Glutamatergic neuron (in vitro differentiated cells): ENCODE measurements around the gene DPH5. TPM values are rescaled to one million over a fixed set of nuclear protein-coding genes. Genes with fewer than 3 reads are reported as not detected.
"Not testable (repeated sequence)": the region's sequence is repeated elsewhere in the genome, so short reads cannot be mapped to it uniquely, and the experiment has no call there.

Experiments used
- DNase-seq: peaks from one replicate; pipeline ENCODE4 v3.0.0; 2022
- H3K27ac Mint-ChIP-seq: one replicate; pipeline ENCODE4 v1.8.0; 2020; ENCODE audit warnings: mild to moderate bottlenecking, mixed read lengths, inconsistent platforms; ENCODE audit not compliant: unreplicated experiment
- H3K27me3 Mint-ChIP-seq: one replicate; pipeline ENCODE4 v1.8.0; 2020; ENCODE audit warnings: mild to moderate bottlenecking, moderate library complexity, mixed read lengths, inconsistent platforms; ENCODE audit not compliant: unreplicated experiment
- H3K36me3 Mint-ChIP-seq: one replicate; pipeline ENCODE4 v1.8.0; 2020; ENCODE audit warnings: mild to moderate bottlenecking, mixed read lengths, inconsistent platforms; ENCODE audit not compliant: unreplicated experiment
- H3K4me1 Mint-ChIP-seq: one replicate; pipeline ENCODE4 v1.8.0; 2020; ENCODE audit warnings: mild to moderate bottlenecking, low read depth, mixed read lengths, inconsistent platforms; ENCODE audit not compliant: unreplicated experiment
- H3K4me3 Mint-ChIP-seq: one replicate; pipeline ENCODE4 v1.8.0; 2020; ENCODE audit warnings: mild to moderate bottlenecking, mixed read lengths, inconsistent platforms; ENCODE audit not compliant: unreplicated experiment
- H3K9me3 Mint-ChIP-seq: one replicate; pipeline ENCODE4 v1.8.0; 2020; ENCODE audit warnings: mild to moderate bottlenecking, moderate library complexity, mixed read lengths, inconsistent platforms; ENCODE audit not compliant: unreplicated experiment
- total RNA-seq: library from RNA; stranded (reverse); fragmentation: NEBNext Ultra II Directional; extraction: Animal tissue kit (Norgen Biotek cat#: 25700); gene quantifications from one replicate; pipeline ENCODE4 v1.2.1, GENCODE V29; 2021; ENCODE audit not compliant: unreplicated experiment
- TF ChIP-seq, protein P1 (sequence below): fragments of 200-600 bp; sonication (generic); IDR thresholded peaks from one replicate; pipeline ENCODE4 v1.5.0; 2021; ENCODE audit not compliant: partially characterized antibody, unreplicated experiment

Gene DPH5
- total RNA-seq, 1 donor from 2014 or later: 40.5 TPM

DNA sequence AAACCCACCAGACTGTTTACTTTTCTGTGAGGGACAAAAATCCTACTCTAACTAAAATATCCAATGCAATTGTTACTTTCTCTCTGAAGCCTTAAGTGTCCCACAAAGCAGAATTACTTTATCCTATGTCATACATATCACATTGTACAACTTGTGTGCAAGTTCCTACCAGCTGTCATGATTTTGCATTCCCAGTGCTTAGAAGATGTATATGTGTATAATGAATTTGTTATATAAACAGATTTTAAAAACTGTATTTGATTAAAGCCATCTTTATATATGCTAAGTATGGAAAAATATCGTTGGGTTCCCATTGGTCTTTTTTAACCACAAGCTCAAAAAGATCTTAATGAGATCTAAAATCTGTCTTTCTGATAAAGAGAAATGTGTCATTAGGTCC, 57.0 kb downstream of the DPH5 start:
- no peaks in the 10 kb centered on the region for H3K36me3 Mint-ChIP-seq
- peaks cover 2% of the 10 kb centered on the region for H3K9me3 Mint-ChIP-seq
- peaks cover 2% of the 10 kb centered on the region for H3K27me3 Mint-ChIP-seq
- DNase-seq: no peak
- H3K4me3 Mint-ChIP-seq: no peak overlapping the region
- peaks cover 11% of the 10 kb centered on the region for H3K4me1 Mint-ChIP-seq
- TF ChIP-seq, protein P1, sequence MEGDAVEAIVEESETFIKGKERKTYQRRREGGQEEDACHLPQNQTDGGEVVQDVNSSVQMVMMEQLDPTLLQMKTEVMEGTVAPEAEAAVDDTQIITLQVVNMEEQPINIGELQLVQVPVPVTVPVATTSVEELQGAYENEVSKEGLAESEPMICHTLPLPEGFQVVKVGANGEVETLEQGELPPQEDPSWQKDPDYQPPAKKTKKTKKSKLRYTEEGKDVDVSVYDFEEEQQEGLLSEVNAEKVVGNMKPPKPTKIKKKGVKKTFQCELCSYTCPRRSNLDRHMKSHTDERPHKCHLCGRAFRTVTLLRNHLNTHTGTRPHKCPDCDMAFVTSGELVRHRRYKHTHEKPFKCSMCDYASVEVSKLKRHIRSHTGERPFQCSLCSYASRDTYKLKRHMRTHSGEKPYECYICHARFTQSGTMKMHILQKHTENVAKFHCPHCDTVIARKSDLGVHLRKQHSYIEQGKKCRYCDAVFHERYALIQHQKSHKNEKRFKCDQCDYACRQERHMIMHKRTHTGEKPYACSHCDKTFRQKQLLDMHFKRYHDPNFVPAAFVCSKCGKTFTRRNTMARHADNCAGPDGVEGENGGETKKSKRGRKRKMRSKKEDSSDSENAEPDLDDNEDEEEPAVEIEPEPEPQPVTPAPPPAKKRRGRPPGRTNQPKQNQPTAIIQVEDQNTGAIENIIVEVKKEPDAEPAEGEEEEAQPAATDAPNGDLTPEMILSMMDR: no peak
- H3K27ac Mint-ChIP-seq: no peak overlapping the region

- H3K9me3 Mint-ChIP-seq: no peaks in the 10 kb centered on the region
- no peaks in the 10 kb centered on the region for H3K4me1 Mint-ChIP-seq
- H3K27ac Mint-ChIP-seq: no peak overlapping the region
- no peak overlapping the region for H3K4me3 Mint-ChIP-seq
- TF ChIP-seq, protein P1: no peak
- H3K27me3 Mint-ChIP-seq: peaks cover 2% of the 10 kb centered on the region
- no peak for DNase-seq
- H3K36me3 Mint-ChIP-seq: no peaks in the 10 kb centered on the region
Observed at GRCh38 chr1:100960098-100960497, 65.5 kb downstream of the DPH5 start.

- Mint-ChIP-seq H3K36me3 (no peaks in the 10 kb centered on the region), H3K4me3 (no peak overlapping the region), H3K27me3 (peaks cover 2% of the 10 kb centered on the region), H3K4me1 (no peaks in the 10 kb centered on the region), H3K27ac (no peak overlapping the region), H3K9me3 (no peaks in the 10 kb centered on the region)
- no peak for DNase-seq
- TF ChIP-seq, protein P1: no peak
Observed at GRCh38 chr1:100959502-100960060, 66.0 kb downstream of the DPH5 start.

- TF ChIP-seq, protein P1: no peak
- no peak for DNase-seq
- Mint-ChIP-seq H3K36me3 (no peaks in the 10 kb centered on the region), H3K4me1 (peaks cover 3% of the 10 kb centered on the region), H3K27ac (no peak overlapping the region), H3K27me3 (peaks cover 2% of the 10 kb centered on the region), H3K9me3 (no peaks in the 10 kb centered on the region), H3K4me3 (no peak overlapping the region)
Observed at GRCh38 chr1:100955322-100955721, 70.3 kb downstream of the DPH5 start.

GRCh38 chr1:100953960-100954730, 71.4 kb downstream of the DPH5 start:
- Mint-ChIP-seq H3K27me3 (peaks cover 2% of the 10 kb centered on the region), H3K27ac (no peak overlapping the region), H3K4me3 (no peak overlapping the region), H3K36me3 (peaks cover 1% of the 10 kb centered on the region), H3K4me1 (peaks cover 3% of the 10 kb centered on the region), H3K9me3 (no peaks in the 10 kb centered on the region)
- TF ChIP-seq, protein P1: no peak
- DNase-seq: no peak

GRCh38 chr1:100952970-100953369, 72.6 kb downstream of the DPH5 start:
- DNase-seq, H3K4me1 Mint-ChIP-seq, H3K27ac Mint-ChIP-seq, H3K9me3 Mint-ChIP-seq, H3K27me3 Mint-ChIP-seq, H3K4me3 Mint-ChIP-seq: not testable (repeated sequence)
- peaks cover 12% of the 10 kb centered on the region for H3K36me3 Mint-ChIP-seq
